IPS-18a (cell line): ENCODE measurements around the gene ANKIB1.
"Not testable (repeated sequence)": the region's sequence is repeated elsewhere in the genome, so short reads cannot be mapped to it uniquely, and the experiment has no call there.

Experiments used
- H3K27ac ChIP-seq: one replicate; pipeline ENCODE4 v1.5.1; 2013; ENCODE audit warnings: low read length
- H3K27me3 ChIP-seq: one replicate; pipeline ENCODE4 v1.6.1; 2013; ENCODE audit warnings: mild to moderate bottlenecking, low read length; ENCODE audit not compliant: control insufficient read depth, insufficient read depth
- H3K36me3 ChIP-seq: one replicate; pipeline ENCODE4 v1.6.1; 2013; ENCODE audit warnings: low read depth, low read length; ENCODE audit not compliant: control insufficient read depth
- H3K4me1 ChIP-seq: one replicate; pipeline ENCODE4 v1.6.1; 2013; ENCODE audit warnings: low read depth, low read length; ENCODE audit not compliant: control insufficient read depth
- H3K4me3 ChIP-seq: one replicate; pipeline ENCODE4 v1.5.1; 2013; ENCODE audit warnings: low read length
- H3K9ac ChIP-seq: one replicate; pipeline ENCODE4 v1.6.1; 2013; ENCODE audit warnings: mild to moderate bottlenecking, low read length, moderate library complexity
- H3K9me3 ChIP-seq: one replicate; pipeline ENCODE4 v1.6.1; 2013; ENCODE audit warnings: low read depth, low read length; ENCODE audit not compliant: control insufficient read depth

Gene ANKIB1

DNA sequence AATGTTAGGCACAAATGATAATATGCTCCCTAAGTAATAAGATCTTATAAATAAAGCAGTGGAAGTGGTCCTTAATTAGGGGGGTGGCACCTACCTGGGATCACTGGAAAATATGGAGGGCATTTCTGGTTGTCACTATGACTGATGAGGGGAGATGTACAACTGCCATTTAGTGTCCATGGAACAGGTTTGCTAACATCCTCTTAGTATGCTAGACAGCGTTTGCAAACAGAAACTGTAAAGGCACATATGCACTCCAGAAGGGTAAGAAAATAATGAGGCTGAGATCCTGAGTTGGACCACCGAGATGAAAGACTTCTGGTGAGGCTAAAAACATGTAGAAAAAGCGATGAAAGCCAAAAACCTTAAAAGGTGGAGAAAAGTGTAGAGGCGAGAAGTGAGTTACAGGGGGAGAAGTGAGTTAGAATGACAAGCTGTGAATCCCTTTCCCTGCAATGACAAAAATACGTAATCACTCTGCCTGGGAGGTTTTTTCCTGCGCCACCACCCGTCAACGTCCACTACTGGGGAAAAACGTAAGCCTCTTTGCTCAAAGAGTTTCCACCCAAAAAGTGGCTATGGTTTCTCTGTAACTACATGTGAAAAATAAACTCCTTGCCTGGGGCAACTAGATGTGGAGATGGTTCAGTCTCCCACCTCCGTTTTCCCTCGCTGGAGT lies 827 bp upstream of the ANKIB1 start:
- Histone ChIP-seq H3K4me1 (peaks cover 16% of the 10 kb centered on the region), H3K27me3 (no peaks in the 10 kb centered on the region), H3K4me3 (peak overlapping the region; percentile 98), H3K9me3 (no peaks in the 10 kb centered on the region), H3K9ac (peak overlapping the region; percentile 92), H3K36me3 (peaks cover 13% of the 10 kb centered on the region), H3K27ac (peak overlapping the region; percentile 68)

- no peaks in the 10 kb centered on the region for H3K36me3 ChIP-seq
- no peaks in the 10 kb centered on the region for H3K27me3 ChIP-seq
- peaks cover 16% of the 10 kb centered on the region for H3K4me1 ChIP-seq
- no peak overlapping the region for H3K27ac ChIP-seq
- H3K4me3 ChIP-seq: peak overlapping the region; percentile 98
- peak overlapping the region; percentile 92 for H3K9ac ChIP-seq
- no peaks in the 10 kb centered on the region for H3K9me3 ChIP-seq
These were observed 757 bp downstream of the ANKIB1 start for GRCh38 chr7:92246360-92247101.

- no peaks in the 10 kb centered on the region for H3K27me3 ChIP-seq
- H3K4me3 ChIP-seq: no peak overlapping the region
- no peaks in the 10 kb centered on the region for H3K36me3 ChIP-seq
- H3K27ac ChIP-seq: no peak overlapping the region
- no peaks in the 10 kb centered on the region for H3K9me3 ChIP-seq
- no peak overlapping the region for H3K9ac ChIP-seq
- H3K4me1 ChIP-seq: peaks cover 8% of the 10 kb centered on the region
These were observed 4.8 kb downstream of the ANKIB1 start for GRCh38 chr7:92250603-92251002.

GRCh38 chr7:92251181-92251580 lies 5.4 kb downstream of the ANKIB1 start:
- Histone ChIP-seq H3K4me3 (no peak overlapping the region), H3K27ac (no peak overlapping the region), H3K4me1 (peaks cover 8% of the 10 kb centered on the region), H3K27me3 (no peaks in the 10 kb centered on the region), H3K36me3 (no peaks in the 10 kb centered on the region), H3K9ac (no peak overlapping the region), H3K9me3 (no peaks in the 10 kb centered on the region)

DNA sequence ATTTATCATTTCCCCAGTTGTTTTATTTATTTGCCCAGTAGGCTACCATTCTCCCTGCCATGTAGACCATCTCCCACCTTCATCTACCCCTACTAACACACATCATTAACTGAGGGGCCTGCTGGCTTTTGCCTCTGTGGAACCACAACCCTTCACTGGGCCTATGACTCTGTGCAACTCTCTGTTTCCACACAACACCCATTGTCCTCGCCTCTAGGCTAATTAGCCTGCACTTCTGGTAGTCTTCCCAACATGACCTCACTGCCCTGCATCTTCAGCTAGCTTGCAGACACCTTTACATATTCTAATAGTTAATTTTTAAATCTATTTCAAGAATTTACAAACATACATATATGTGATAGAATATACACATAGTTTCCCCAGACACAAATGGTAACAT lies 7.5 kb downstream of the ANKIB1 start:
- Histone ChIP-seq H3K4me3 (no peak overlapping the region), H3K36me3 (no peaks in the 10 kb centered on the region), H3K9me3 (no peaks in the 10 kb centered on the region), H3K9ac (no peak overlapping the region), H3K27me3 (no peaks in the 10 kb centered on the region), H3K4me1 (no peaks in the 10 kb centered on the region), H3K27ac (no peak overlapping the region)

DNA sequence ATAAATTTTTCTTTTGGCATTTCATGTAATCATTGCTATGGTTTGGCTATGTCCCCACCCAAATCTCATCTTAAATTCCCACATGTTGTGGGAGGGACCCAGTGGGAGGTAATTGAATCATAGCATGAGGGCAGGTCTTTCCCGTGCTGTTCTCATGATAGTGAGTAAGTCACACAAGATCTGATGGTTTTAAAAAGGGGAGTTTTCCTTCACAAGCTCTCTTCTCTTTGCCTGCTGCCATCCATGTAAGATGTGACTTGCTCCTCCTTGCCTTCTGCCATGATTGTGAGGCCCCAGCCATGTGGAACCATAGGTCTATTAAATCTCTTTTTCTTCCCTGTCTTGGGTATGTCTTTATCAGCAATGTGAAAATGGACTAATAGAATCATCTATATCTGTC lies 9.0 kb downstream of the ANKIB1 start:
- H3K27ac ChIP-seq, H3K36me3 ChIP-seq, H3K27me3 ChIP-seq, H3K4me3 ChIP-seq, H3K4me1 ChIP-seq, H3K9ac ChIP-seq, H3K9me3 ChIP-seq: not testable (repeated sequence)

GRCh38 chr7:92255308-92255707 lies 9.5 kb downstream of the ANKIB1 start:
- Histone ChIP-seq H3K9ac (no peak overlapping the region), H3K36me3 (no peaks in the 10 kb centered on the region), H3K9me3 (no peaks in the 10 kb centered on the region), H3K4me1 (no peaks in the 10 kb centered on the region), H3K4me3 (no peak overlapping the region), H3K27ac (no peak overlapping the region), H3K27me3 (no peaks in the 10 kb centered on the region)

DNA sequence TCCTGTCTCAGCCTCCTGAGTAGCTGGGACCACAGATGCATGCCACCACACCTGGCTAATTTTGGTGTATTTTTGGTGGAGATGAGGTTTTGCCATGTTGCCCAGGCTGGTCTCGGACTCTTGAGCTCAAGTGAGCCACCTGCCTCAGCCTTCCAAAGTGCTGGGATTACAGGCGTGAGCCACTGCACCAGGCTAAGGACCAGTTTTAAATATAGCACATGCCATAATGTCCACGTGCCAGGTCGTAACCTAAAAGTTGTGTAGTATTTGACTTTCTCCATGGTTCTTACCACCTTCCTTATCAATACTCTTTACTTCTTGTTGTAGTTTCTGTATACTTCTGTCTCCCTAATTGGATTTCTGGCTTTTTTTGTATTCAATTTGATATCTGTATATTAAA lies 13.3 kb downstream of the ANKIB1 start:
- no peaks in the 10 kb centered on the region for H3K9me3 ChIP-seq
- H3K27ac ChIP-seq: no peak overlapping the region
- H3K4me1 ChIP-seq: no peaks in the 10 kb centered on the region
- no peak overlapping the region for H3K9ac ChIP-seq
- H3K27me3 ChIP-seq: no peaks in the 10 kb centered on the region
- no peaks in the 10 kb centered on the region for H3K36me3 ChIP-seq
- no peak overlapping the region for H3K4me3 ChIP-seq

DNA sequence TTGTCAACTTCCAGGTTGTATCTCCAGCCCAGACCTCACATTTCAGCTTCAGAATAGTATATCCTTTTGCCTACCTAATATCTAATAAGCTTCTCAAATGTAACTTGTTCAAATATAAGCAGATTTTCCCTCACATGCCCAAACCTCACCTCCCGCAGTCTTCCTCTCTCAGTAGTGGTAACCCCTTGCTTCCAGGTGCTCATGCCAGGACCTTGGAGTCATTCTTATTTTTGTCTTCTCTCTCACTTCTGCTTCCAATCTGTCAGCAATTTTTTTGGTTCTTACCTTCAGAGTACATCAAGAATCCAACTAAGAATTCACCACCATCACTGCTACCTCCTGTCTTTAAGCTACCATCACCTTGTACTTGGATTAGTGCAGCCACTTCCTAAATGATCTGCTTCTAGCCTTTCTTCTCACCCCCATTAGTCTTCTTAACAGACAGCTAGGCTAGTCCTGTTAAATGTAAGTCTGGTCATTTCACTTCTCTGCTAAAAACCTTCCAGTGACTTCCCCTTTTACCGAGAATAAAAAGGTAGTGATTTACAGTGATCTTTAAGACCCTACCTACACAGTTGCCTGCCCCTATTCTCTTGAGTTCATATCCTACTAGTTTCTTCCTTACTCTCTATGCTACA lies 14.0 kb downstream of the ANKIB1 start:
- Histone ChIP-seq H3K9ac (no peak overlapping the region), H3K27ac (no peak overlapping the region), H3K9me3 (no peaks in the 10 kb centered on the region), H3K4me1 (no peaks in the 10 kb centered on the region), H3K27me3 (no peaks in the 10 kb centered on the region), H3K36me3 (no peaks in the 10 kb centered on the region), H3K4me3 (no peak overlapping the region)

DNA sequence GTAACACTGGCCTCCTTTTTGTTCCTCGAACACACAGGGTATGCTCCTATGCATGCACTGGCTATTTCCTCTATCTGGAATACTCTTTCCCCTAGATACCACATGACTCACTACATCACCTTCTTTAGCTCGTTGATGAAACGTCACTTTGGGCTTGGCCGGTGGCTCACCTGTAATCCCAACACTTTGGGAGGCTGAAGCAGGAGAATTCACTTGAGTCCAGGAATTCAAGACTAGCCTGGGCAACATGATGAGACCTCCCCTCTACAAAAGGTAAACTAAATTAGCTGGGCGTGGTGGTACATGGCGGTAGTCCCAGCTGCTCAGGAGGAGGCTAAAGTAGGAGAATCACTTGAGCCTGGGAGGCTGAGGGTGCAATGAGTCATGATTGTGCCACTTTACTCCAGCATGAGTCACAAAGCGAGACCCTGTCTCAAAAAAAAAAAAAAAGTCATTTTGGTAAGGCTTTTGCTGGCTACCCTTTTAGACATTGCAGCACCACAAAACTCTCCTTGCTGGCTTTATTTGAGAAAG lies 14.5 kb downstream of the ANKIB1 start:
- no peak overlapping the region for H3K9ac ChIP-seq
- H3K9me3 ChIP-seq: no peaks in the 10 kb centered on the region
- H3K27ac ChIP-seq: no peak overlapping the region
- no peaks in the 10 kb centered on the region for H3K27me3 ChIP-seq
- no peaks in the 10 kb centered on the region for H3K36me3 ChIP-seq
- H3K4me1 ChIP-seq: no peaks in the 10 kb centered on the region
- H3K4me3 ChIP-seq: no peak overlapping the region

- Histone ChIP-seq H3K4me3 (no peak overlapping the region), H3K27ac (no peak overlapping the region), H3K36me3 (no peaks in the 10 kb centered on the region), H3K27me3 (no peaks in the 10 kb centered on the region), H3K9me3 (no peaks in the 10 kb centered on the region), H3K9ac (no peak overlapping the region), H3K4me1 (no peaks in the 10 kb centered on the region)
These were observed 20.9 kb downstream of the ANKIB1 start for GRCh38 chr7:92266415-92267241.
